H1 (cell line): Measurements from ENCODE around the gene POU6F2.

Source experiments
- ASH2L ChIP-seq: fragments of 200-600, 300-600 bp; sonication (generic); IDR thresholded peaks from one replicate; pipeline ENCODE4 v1.7.1; 2017; ENCODE audit warnings: low read length
- EGR1 ChIP-seq: IDR thresholded peaks from 2 replicates; pipeline ENCODE4 v1.6.1; 2011; ENCODE audit warnings: low read depth, low read length, borderline replicate concordance
- EZH2 ChIP-seq: fragments of 200-600 bp; sonication (generic); IDR thresholded peaks from 2 replicates; pipeline ENCODE4 v1.7.1; 2012; ENCODE audit warnings: low read depth, mild to moderate bottlenecking, moderate library complexity, low read length, inconsistent platforms; ENCODE audit not compliant: severe bottlenecking
- PHF8 ChIP-seq: fragments of 200-600 bp; sonication (generic); conservative IDR thresholded peaks from 2 replicates; pipeline ENCODE4 v1.7.1; 2012; ENCODE audit warnings: low read depth, mild to moderate bottlenecking, inconsistent platforms, low read length, moderate library complexity
- RFX5 ChIP-seq: IDR thresholded peaks from 2 replicates; pipeline ENCODE4 v1.6.1; 2011; ENCODE audit warnings: low read depth, low read length, improper control_type of control experiment, borderline replicate concordance
- TF ChIP-seq, protein P1 (sequence below), 3 experiments: IDR thresholded peaks; 1 replicate in 2 of 3; 2 replicates in 1 of 3; pipeline versions ENCODE4 v1.5.1 to v1.6.1; 2011; ENCODE audit warnings: low read length in 3 of 3, mild to moderate bottlenecking in 3 of 3, inconsistent platforms in 2 of 3, low read depth in 1 of 3, moderate library complexity in 1 of 3; ENCODE audit not compliant: insufficient read depth in 1 of 3; ENCODE audit errors: control extremely low read depth in 1 of 3

DNA sequence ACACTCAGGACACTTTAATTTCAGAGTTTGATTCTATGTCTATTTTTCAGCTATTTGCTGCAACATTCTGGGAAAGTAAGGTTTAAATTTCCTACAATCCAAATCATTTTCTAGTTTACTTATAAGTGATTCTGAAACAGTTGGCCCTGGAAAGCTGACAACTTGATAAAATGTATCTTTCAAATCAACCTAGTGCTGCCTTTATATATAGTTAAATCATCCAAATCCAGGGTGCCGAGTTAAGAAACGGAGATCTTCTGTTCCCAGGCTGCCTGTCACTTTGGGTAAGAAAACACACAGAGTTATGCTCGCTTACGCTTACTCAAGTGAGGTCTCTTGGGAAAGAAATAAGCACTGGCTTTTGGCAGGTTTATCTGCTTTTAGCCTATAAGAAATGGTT lies 175.0 kb downstream of the POU6F2 start:
- TF ChIP-seq, protein P1, sequence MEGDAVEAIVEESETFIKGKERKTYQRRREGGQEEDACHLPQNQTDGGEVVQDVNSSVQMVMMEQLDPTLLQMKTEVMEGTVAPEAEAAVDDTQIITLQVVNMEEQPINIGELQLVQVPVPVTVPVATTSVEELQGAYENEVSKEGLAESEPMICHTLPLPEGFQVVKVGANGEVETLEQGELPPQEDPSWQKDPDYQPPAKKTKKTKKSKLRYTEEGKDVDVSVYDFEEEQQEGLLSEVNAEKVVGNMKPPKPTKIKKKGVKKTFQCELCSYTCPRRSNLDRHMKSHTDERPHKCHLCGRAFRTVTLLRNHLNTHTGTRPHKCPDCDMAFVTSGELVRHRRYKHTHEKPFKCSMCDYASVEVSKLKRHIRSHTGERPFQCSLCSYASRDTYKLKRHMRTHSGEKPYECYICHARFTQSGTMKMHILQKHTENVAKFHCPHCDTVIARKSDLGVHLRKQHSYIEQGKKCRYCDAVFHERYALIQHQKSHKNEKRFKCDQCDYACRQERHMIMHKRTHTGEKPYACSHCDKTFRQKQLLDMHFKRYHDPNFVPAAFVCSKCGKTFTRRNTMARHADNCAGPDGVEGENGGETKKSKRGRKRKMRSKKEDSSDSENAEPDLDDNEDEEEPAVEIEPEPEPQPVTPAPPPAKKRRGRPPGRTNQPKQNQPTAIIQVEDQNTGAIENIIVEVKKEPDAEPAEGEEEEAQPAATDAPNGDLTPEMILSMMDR (IDR thresholded peaks at IDR 0.05; ENCODE audit: control extremely low read depth in 1 of 3, insufficient read depth in 1 of 3, low read depth in 1 of 3, low read length in 3 of 3), result no peak
- no peak for TF ChIP-seq ASH2L
- no peak for TF ChIP-seq PHF8
- no peak for TF ChIP-seq EZH2
- TF ChIP-seq EGR1, result no peak
- TF ChIP-seq RFX5, result no peak
